ENCODE results near the gene ATP1B2.
A peak's percentile ranks its signal among the peaks of the same experiment; 100 is the strongest.

The ATP1B2 gene, protein sequence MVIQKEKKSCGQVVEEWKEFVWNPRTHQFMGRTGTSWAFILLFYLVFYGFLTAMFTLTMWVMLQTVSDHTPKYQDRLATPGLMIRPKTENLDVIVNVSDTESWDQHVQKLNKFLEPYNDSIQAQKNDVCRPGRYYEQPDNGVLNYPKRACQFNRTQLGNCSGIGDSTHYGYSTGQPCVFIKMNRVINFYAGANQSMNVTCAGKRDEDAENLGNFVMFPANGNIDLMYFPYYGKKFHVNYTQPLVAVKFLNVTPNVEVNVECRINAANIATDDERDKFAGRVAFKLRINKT

DNA sequence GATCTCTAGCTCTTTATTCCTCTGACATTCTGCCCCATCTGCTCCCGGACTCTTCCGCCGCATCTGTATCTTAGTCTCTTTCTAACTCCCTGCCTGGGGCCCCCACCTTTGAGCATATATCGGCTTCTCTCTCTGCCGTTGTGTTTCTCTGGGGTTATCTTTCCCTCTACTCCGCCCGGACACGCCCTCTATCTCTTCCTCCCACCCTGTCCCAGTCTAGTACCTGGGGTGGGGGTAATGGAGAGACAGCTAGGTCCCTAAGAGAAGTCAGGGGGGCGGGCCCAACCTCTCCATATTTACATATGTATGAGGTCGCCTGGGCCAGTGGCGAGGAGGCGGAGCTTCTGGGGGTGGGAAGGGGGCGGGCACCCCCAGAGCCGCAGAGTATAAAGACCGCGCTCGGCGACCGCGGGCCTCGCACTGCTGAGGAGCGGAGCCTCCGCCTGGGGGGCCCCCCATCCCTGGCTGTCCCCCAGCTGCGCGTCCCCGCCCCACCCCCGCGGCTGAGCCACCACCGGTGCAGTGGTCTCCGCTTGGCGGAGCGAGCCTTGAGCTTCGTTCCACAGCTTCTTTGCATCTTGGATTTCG lies at the start of gene ATP1B2:
Gene ATP1B2 (plus strand): TSS at position 418 of the 588 bp plus-strand sequence. CDS start 593 bp downstream, outside the sequence.
- Histone ChIP-seq H3K27me3 (ENCODE audit: insufficient read depth, low read length) (peaks cover 50% of the 10 kb centered on the region), H3K79me2 (ENCODE audit: control insufficient read depth, insufficient read depth, low read length, unreplicated experiment) (no peaks in the 10 kb centered on the region), H3K4me1 (ENCODE audit: control insufficient read depth, insufficient read depth, low read length, unreplicated experiment) (peaks cover 5% of the 10 kb centered on the region), H2AFZ (ENCODE audit: low read length, unreplicated experiment) (no peak within 1 kb of the TSS), H3K4me3 (ENCODE audit: low read depth, low read length) (peak within 1 kb of the TSS; percentile 69), H3K27ac (ENCODE audit: low read depth, low read length) (no peak within 1 kb of the TSS), H3K36me3 (ENCODE audit: insufficient read depth, low read length) (no peaks in the 10 kb centered on the region)

- Histone ChIP-seq H2AFZ (ENCODE audit: low read length, unreplicated experiment) (no peak overlapping the region), H3K4me3 (ENCODE audit: low read depth, low read length) (no peak overlapping the region), H3K27me3 (ENCODE audit: insufficient read depth, low read length) (no peaks in the 10 kb centered on the region), H3K27ac (ENCODE audit: low read depth, low read length) (no peak overlapping the region), H3K79me2 (ENCODE audit: control insufficient read depth, insufficient read depth, low read length, unreplicated experiment) (peaks cover 33% of the 10 kb centered on the region), H3K36me3 (ENCODE audit: insufficient read depth, low read length) (peaks cover 23% of the 10 kb centered on the region; the same call in 1 of the 2 replicates), H3K4me1 (ENCODE audit: control insufficient read depth, insufficient read depth, low read length, unreplicated experiment) (no peaks in the 10 kb centered on the region)
These were observed 44.4 kb upstream of the ATP1B2 start for GRCh38 chr17:7606280-7606679.

DNA sequence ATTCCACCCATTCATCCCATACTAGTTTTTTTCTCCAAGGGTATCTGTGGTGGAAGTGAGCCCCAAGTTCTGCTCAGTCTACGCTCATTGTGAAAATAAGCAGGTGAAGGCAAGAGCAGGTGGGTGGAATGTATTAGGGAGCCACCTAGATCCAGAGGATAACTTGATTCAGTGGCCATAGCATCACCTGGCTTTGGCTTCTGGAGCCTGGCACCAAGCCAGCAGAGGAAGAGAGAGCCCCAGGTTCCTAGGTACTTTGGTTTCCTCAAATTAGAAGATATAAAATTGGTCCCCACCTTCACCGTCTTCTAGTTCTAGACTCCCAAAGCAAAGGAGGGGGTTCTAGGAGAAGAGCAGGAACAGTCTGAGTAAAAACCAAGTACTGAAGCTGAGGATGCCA lies 40.1 kb upstream of the ATP1B2 start:
- peaks cover 62% of the 10 kb centered on the region for H3K79me2 ChIP-seq (ENCODE audit: control insufficient read depth, insufficient read depth, low read length, unreplicated experiment)
- H3K4me3 ChIP-seq (ENCODE audit: low read depth, low read length) = no peak overlapping the region
- peaks cover 23% of the 10 kb centered on the region for H3K4me1 ChIP-seq (ENCODE audit: control insufficient read depth, insufficient read depth, low read length, unreplicated experiment)
- H3K27ac ChIP-seq (ENCODE audit: low read depth, low read length) = no peak overlapping the region
- H3K27me3 ChIP-seq (ENCODE audit: insufficient read depth, low read length) = no peaks in the 10 kb centered on the region
- H3K36me3 ChIP-seq (ENCODE audit: insufficient read depth, low read length) = peaks cover 15% of the 10 kb centered on the region; the same call in 1 of the 2 replicates
- no peak overlapping the region for H2AFZ ChIP-seq (ENCODE audit: low read length, unreplicated experiment)

DNA sequence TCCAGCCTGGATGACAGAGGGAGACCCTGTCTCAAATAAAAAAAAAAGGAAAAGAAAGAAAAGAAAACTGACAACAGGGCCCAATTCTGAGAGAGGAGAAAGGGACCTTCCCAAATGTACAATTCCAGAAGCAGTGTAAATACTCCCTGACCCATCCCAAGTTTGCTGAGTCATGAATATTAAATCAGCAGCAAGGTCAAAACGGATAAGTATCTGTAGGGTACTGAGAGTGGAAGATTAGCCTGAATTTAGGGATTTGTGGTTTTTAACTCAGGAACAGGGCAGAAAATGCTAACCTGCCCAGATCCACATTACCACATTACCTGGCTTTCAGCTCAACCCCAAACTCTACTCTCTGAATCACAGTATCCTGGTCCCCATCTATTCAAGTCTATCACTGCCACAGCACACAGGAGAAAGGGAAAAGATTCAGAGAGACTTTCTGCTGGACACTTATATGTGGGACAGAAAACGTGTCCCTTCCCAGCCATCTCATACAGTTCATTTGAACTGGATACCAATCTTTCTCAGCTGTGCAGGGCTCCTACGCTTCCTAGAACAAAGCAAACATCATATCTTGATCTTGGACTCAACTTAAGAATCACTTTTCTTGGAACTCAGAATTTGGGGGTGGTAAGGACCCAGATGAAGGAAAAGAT lies 39.0 kb upstream of the ATP1B2 start:
- Histone ChIP-seq H3K4me3 (ENCODE audit: low read depth, low read length) (peak overlapping the region; percentile 98), H3K27ac (ENCODE audit: low read depth, low read length) (peak overlapping the region; percentile 38), H3K36me3 (ENCODE audit: insufficient read depth, low read length) (peaks cover 15% of the 10 kb centered on the region; the same call in 1 of the 2 replicates), H2AFZ (ENCODE audit: low read length, unreplicated experiment) (no peak overlapping the region), H3K4me1 (ENCODE audit: control insufficient read depth, insufficient read depth, low read length, unreplicated experiment) (peaks cover 23% of the 10 kb centered on the region), H3K27me3 (ENCODE audit: insufficient read depth, low read length) (no peaks in the 10 kb centered on the region), H3K79me2 (ENCODE audit: control insufficient read depth, insufficient read depth, low read length, unreplicated experiment) (peaks cover 56% of the 10 kb centered on the region)

- Histone ChIP-seq H3K36me3 (ENCODE audit: insufficient read depth, low read length) (peaks cover 15% of the 10 kb centered on the region; the same call in 1 of the 2 replicates), H3K27me3 (ENCODE audit: insufficient read depth, low read length) (no peaks in the 10 kb centered on the region), H2AFZ (ENCODE audit: low read length, unreplicated experiment) (no peak overlapping the region), H3K27ac (ENCODE audit: low read depth, low read length) (peak overlapping the region; percentile 38), H3K4me3 (ENCODE audit: low read depth, low read length) (peak overlapping the region; percentile 98), H3K4me1 (ENCODE audit: control insufficient read depth, insufficient read depth, low read length, unreplicated experiment) (peaks cover 23% of the 10 kb centered on the region), H3K79me2 (ENCODE audit: control insufficient read depth, insufficient read depth, low read length, unreplicated experiment) (peaks cover 56% of the 10 kb centered on the region)
These were observed 38.5 kb upstream of the ATP1B2 start for GRCh38 chr17:7612294-7612640.

- H3K4me3 ChIP-seq (ENCODE audit: low read depth, low read length) = peak overlapping the region; percentile 98
- peak overlapping the region; percentile 59 for H2AFZ ChIP-seq (ENCODE audit: low read length, unreplicated experiment)
- H3K36me3 ChIP-seq (ENCODE audit: insufficient read depth, low read length) = peaks cover 12% of the 10 kb centered on the region; the same call in 1 of the 2 replicates
- H3K27me3 ChIP-seq (ENCODE audit: insufficient read depth, low read length) = no peaks in the 10 kb centered on the region
- peak overlapping the region; percentile 48 for H3K27ac ChIP-seq (ENCODE audit: low read depth, low read length)
- peaks cover 23% of the 10 kb centered on the region for H3K4me1 ChIP-seq (ENCODE audit: control insufficient read depth, insufficient read depth, low read length, unreplicated experiment)
- H3K79me2 ChIP-seq (ENCODE audit: control insufficient read depth, insufficient read depth, low read length, unreplicated experiment) = peaks cover 50% of the 10 kb centered on the region
These were observed 36.8 kb upstream of the ATP1B2 start for GRCh38 chr17:7613769-7614424.

- Histone ChIP-seq H3K4me3 (ENCODE audit: low read depth, low read length) (peak within 1 kb of the TSS; percentile 98), H3K79me2 (ENCODE audit: control insufficient read depth, insufficient read depth, low read length, unreplicated experiment) (peaks cover 43% of the 10 kb centered on the region), H3K4me1 (ENCODE audit: control insufficient read depth, insufficient read depth, low read length, unreplicated experiment) (peaks cover 23% of the 10 kb centered on the region), H3K27ac (ENCODE audit: low read depth, low read length) (peak within 1 kb of the TSS; percentile 48), H3K27me3 (ENCODE audit: insufficient read depth, low read length) (no peaks in the 10 kb centered on the region), H2AFZ (ENCODE audit: low read length, unreplicated experiment) (peak within 1 kb of the TSS; percentile 88), H3K36me3 (ENCODE audit: insufficient read depth, low read length) (peaks cover 12% of the 10 kb centered on the region; the same call in 1 of the 2 replicates)
These were observed 36.1 kb upstream of the ATP1B2 start, which contains the start of gene FXR2 for GRCh38 chr17:7614425-7615264. FXR2 (minus strand) TSS chr17:7614897; CDS start chr17:7614532, 365 bp downstream.

GRCh38 chr17:7615265-7615747 lies 35.4 kb upstream of the ATP1B2 start:
- Histone ChIP-seq H2AFZ (ENCODE audit: low read length, unreplicated experiment) (peak overlapping the region; percentile 88), H3K36me3 (ENCODE audit: insufficient read depth, low read length) (peaks cover 12% of the 10 kb centered on the region; the same call in 1 of the 2 replicates), H3K4me1 (ENCODE audit: control insufficient read depth, insufficient read depth, low read length, unreplicated experiment) (peaks cover 23% of the 10 kb centered on the region), H3K79me2 (ENCODE audit: control insufficient read depth, insufficient read depth, low read length, unreplicated experiment) (peaks cover 39% of the 10 kb centered on the region), H3K27me3 (ENCODE audit: insufficient read depth, low read length) (no peaks in the 10 kb centered on the region), H3K27ac (ENCODE audit: low read depth, low read length) (no peak overlapping the region), H3K4me3 (ENCODE audit: low read depth, low read length) (peak overlapping the region; percentile 73)

DNA sequence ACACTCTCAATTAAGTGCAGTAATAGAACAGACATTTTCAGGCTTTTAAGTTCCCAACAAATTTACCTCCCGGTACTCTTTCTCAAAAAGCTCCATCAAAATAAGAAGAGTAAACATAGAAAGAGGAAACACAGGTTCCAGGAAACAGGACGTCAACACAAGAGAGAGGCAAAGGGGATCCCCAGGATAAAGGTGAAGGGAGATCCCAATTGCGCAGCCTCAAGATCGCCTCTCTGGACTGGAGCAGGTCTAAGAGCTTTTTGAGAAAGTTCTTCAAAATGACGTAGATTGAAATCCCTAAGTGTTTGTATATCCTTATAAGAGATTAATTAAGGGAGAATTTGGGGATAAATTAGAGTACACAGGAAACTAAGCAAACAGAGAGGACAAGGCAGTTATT lies 32.1 kb upstream of the ATP1B2 start:
- Histone ChIP-seq H3K27ac (ENCODE audit: low read depth, low read length) (no peak overlapping the region), H3K79me2 (ENCODE audit: control insufficient read depth, insufficient read depth, low read length, unreplicated experiment) (peaks cover 8% of the 10 kb centered on the region), H2AFZ (ENCODE audit: low read length, unreplicated experiment) (no peak overlapping the region), H3K4me3 (ENCODE audit: low read depth, low read length) (no peak overlapping the region), H3K4me1 (ENCODE audit: control insufficient read depth, insufficient read depth, low read length, unreplicated experiment) (peaks cover 2% of the 10 kb centered on the region), H3K36me3 (ENCODE audit: insufficient read depth, low read length) (no peaks in the 10 kb centered on the region), H3K27me3 (ENCODE audit: insufficient read depth, low read length) (no peaks in the 10 kb centered on the region)

Measured in ACC112 (cell line).